DND-41 (cell line): ENCODE results near the gene TLCD2.

ENCODE experiments used
- ATAC-seq: fragments of 200-7000 bp; cut with Tn5 transposase; 3 replicates; pipeline ENCODE4 v1.9.1; 2021; ENCODE audit warnings: low read depth; ENCODE audit not compliant: insufficient read depth
- DNase-seq: peaks from one replicate; pipeline ENCODE4 v3.0.0-alpha.2; 2020
- H2AFZ ChIP-seq: 2 replicates; pipeline ENCODE4 v1.6.0; 2012; ENCODE audit warnings: low read depth, low read length
- H3K27ac ChIP-seq: 2 replicates; pipeline ENCODE4 v1.5.1; 2012; ENCODE audit warnings: low read length, inconsistent platforms
- H3K27me3 ChIP-seq: fragments of 200-600 bp; sonication (generic); 2 replicates; pipeline ENCODE4 v1.6.0; 2012; ENCODE audit warnings: low read length, mild to moderate bottlenecking, inconsistent platforms; ENCODE audit not compliant: insufficient read depth, poor library complexity
- H3K36me3 ChIP-seq: 2 replicates; pipeline ENCODE4 v1.5.1; 2012; ENCODE audit warnings: low read length, inconsistent platforms; ENCODE audit not compliant: insufficient read depth
- H3K4me1 ChIP-seq: 2 replicates; pipeline ENCODE4 v1.5.1; 2012; ENCODE audit warnings: mild to moderate bottlenecking, low read length; ENCODE audit not compliant: insufficient read depth
- H3K4me2 ChIP-seq: 2 replicates; pipeline ENCODE4 v1.6.0; 2012; ENCODE audit warnings: mild to moderate bottlenecking, moderate library complexity, low read length, inconsistent platforms; ENCODE audit not compliant: insufficient read depth
- H3K4me3 ChIP-seq, 2 experiments: fragments of 200-600 bp in 1 of 2; shearing (Covaris generic) in 1 of 2; 2 replicates each; pipeline ENCODE4 v1.5.1; 2012 to 2016; ENCODE audit warnings: inconsistent platforms in 2 of 2, low read length in 2 of 2, mild to moderate bottlenecking in 2 of 2, low read depth in 1 of 2, moderate library complexity in 1 of 2
- H3K79me2 ChIP-seq: 2 replicates; pipeline ENCODE4 v1.6.0; 2012; ENCODE audit warnings: low read length, inconsistent platforms; ENCODE audit not compliant: insufficient read depth
- H3K9ac ChIP-seq: 2 replicates; pipeline ENCODE4 v1.6.0; 2012; ENCODE audit warnings: low read depth, mild to moderate bottlenecking, inconsistent platforms, low read length, moderate library complexity
- H3K9me3 ChIP-seq: 2 replicates; pipeline ENCODE4 v1.5.1; 2012; ENCODE audit warnings: low read length, moderate library complexity, mild to moderate bottlenecking, inconsistent platforms; ENCODE audit not compliant: insufficient read depth, severe bottlenecking
- H4K20me1 ChIP-seq: 2 replicates; pipeline ENCODE4 v1.6.0; 2012; ENCODE audit warnings: low read length; ENCODE audit not compliant: insufficient read depth
- CTCF ChIP-seq: IDR thresholded peaks from 2 replicates; pipeline ENCODE4 v1.5.1; 2012; ENCODE audit warnings: borderline replicate concordance, low read length, moderate library complexity, mild to moderate bottlenecking; ENCODE audit not compliant: poor library complexity, severe bottlenecking; ENCODE audit errors: extremely low read depth
- EZH2 ChIP-seq: IDR thresholded peaks from 3 replicates; pipeline ENCODE4 v1.6.1; 2012; ENCODE audit warnings: borderline replicate concordance, low read depth, mild to moderate bottlenecking, moderate library complexity, low read length, inconsistent platforms; ENCODE audit not compliant: severe bottlenecking

TLCD2 gene

GRCh38 chr17:1715803-1716075 is 5.6 kb upstream of the TLCD2 start:
- Histone ChIP-seq H3K9me3 (no peaks in the 10 kb centered on the region), H3K79me2 (no peaks in the 10 kb centered on the region), H3K27ac (no peak overlapping the region), H3K36me3 (no peaks in the 10 kb centered on the region), H4K20me1 (0 out of 2 replicates have a peak, but pooled peaks cover 4% of the 10 kb centered on the region), H3K4me2 (peak overlapping the region; percentile 96), H3K4me3 (peak overlapping the region; percentile 61 to 94), H3K9ac (peak overlapping the region; percentile 44), H2AFZ (peak overlapping the region; percentile 73; the same call in 1 of the 2 replicates), H3K4me1 (peaks cover 23% of the 10 kb centered on the region), H3K27me3 (no peaks in the 10 kb centered on the region)
- DNase-seq: no peak
- TF ChIP-seq EZH2 (no peak), CTCF (no peak)
- ATAC-seq: no peak

- ATAC-seq: no peak
- peak; percentile 20 for DNase-seq
- TF ChIP-seq EZH2: no peak
- TF ChIP-seq CTCF: no peak
- H3K36me3 ChIP-seq: no peaks in the 10 kb centered on the region
- no peak overlapping the region for H2AFZ ChIP-seq
- H3K79me2 ChIP-seq: no peaks in the 10 kb centered on the region
- peak overlapping the region; percentile 44; the same call in 1 of the 2 replicates for H3K9ac ChIP-seq
- 0 out of 2 replicates have a peak, but pooled peaks cover 4% of the 10 kb centered on the region for H4K20me1 ChIP-seq
- no peaks in the 10 kb centered on the region for H3K27me3 ChIP-seq
- H3K27ac ChIP-seq: no peak overlapping the region
- peak overlapping the region; percentile 96 for H3K4me2 ChIP-seq
- H3K4me3 ChIP-seq: peak overlapping the region; percentile 61 to 94; a peak in 3 of 4 replicates
- H3K9me3 ChIP-seq: no peaks in the 10 kb centered on the region
- H3K4me1 ChIP-seq: peaks cover 21% of the 10 kb centered on the region
Measured at GRCh38 chr17:1714980-1715802, 5.0 kb upstream of the TLCD2 start.

- Histone ChIP-seq H3K27ac (no peak overlapping the region), H3K36me3 (no peaks in the 10 kb centered on the region), H3K27me3 (no peaks in the 10 kb centered on the region), H3K4me3 (no peak overlapping the region), H3K9ac (no peak overlapping the region), H4K20me1 (0 out of 2 replicates have a peak, but pooled peaks cover 4% of the 10 kb centered on the region), H3K9me3 (no peaks in the 10 kb centered on the region), H3K4me1 (peaks cover 21% of the 10 kb centered on the region), H3K79me2 (no peaks in the 10 kb centered on the region), H2AFZ (no peak overlapping the region), H3K4me2 (peak overlapping the region; percentile 96)
- ATAC-seq: no peak
- TF ChIP-seq CTCF (no peak), EZH2 (no peak)
- DNase-seq: peak; percentile 31
Measured at GRCh38 chr17:1714427-1714979, 4.3 kb upstream of the TLCD2 start.
